ENCODE measurements around the gene RAB20.
"Not testable (repeated sequence)": the region's sequence is repeated elsewhere in the genome, so short reads cannot be mapped to it uniquely, and the experiment has no call there.

Gene RAB20

GRCh38 chr13:110500341-110500740 is 61.2 kb downstream of the RAB20 start:
- no peak for TF ChIP-seq CTCF (IDR thresholded peaks at IDR 0.05)
- Histone ChIP-seq H3K9me3 (no peaks in the 10 kb centered on the region), H3K27me3 (no peaks in the 10 kb centered on the region), H3K4me3 (ENCODE audit: low read depth in 1 of 2, low read length in 1 of 2) (no peak overlapping the region), H3K4me1 (ENCODE audit: control insufficient read depth in 1 of 2, insufficient read depth in 1 of 2, low read depth in 1 of 2, low read length in 1 of 2) (no peaks in the 10 kb centered on the region), H3K27ac (no peak overlapping the region), H3K36me3 (no peaks in the 10 kb centered on the region)

DNA sequence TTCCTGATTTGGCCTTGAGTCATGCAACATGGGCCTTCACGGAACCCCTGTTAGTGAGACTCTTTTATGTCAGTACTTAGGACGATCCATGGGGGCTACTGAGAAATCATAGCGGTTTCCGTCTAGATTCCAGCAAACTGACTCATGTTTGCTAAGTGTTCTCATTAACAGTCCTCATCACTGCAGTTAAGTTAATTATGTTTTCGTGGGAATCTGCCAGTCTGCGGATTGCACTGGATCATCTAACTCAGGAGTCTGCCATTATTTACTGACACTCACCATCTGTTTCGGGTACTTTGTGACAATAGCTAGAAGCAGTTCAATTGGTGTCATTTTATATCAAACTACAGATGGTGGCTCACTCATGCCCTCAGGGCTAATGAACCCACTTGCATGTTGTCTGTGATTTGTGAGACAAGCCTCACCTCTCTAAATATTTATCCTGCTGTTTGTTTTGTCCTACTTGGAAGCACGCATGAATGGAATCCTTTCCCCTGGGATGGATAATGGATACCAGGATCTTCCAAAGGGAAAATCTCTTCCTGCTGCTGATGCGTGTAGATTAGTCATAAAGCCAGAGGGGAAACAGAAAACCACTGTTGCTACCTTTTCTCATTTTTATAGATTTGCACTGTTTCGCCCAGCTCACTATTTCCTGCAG is 61.8 kb downstream of the RAB20 start:
- no peaks in the 10 kb centered on the region for H3K9me3 ChIP-seq
- TF ChIP-seq CTCF (IDR thresholded peaks at IDR 0.05), result no peak
- H3K4me3 ChIP-seq (ENCODE audit: low read depth in 1 of 2, low read length in 1 of 2), result no peak overlapping the region
- H3K36me3 ChIP-seq, result no peaks in the 10 kb centered on the region
- H3K27ac ChIP-seq, result no peak overlapping the region
- H3K27me3 ChIP-seq, result no peaks in the 10 kb centered on the region
- no peaks in the 10 kb centered on the region for H3K4me1 ChIP-seq (ENCODE audit: control insufficient read depth in 1 of 2, insufficient read depth in 1 of 2, low read depth in 1 of 2, low read length in 1 of 2)

- no peak for TF ChIP-seq CTCF (IDR thresholded peaks at IDR 0.05)
- no peaks in the 10 kb centered on the region for H3K27me3 ChIP-seq
- H3K9me3 ChIP-seq, result no peaks in the 10 kb centered on the region
- no peaks in the 10 kb centered on the region for H3K36me3 ChIP-seq
- no peaks in the 10 kb centered on the region for H3K4me1 ChIP-seq (ENCODE audit: control insufficient read depth in 1 of 2, insufficient read depth in 1 of 2, low read depth in 1 of 2, low read length in 1 of 2)
- H3K4me3 ChIP-seq (ENCODE audit: low read depth in 1 of 2, low read length in 1 of 2), result no peak overlapping the region
- H3K27ac ChIP-seq, result no peak overlapping the region
Observed at GRCh38 chr13:110498765-110499164, 62.8 kb downstream of the RAB20 start.

DNA sequence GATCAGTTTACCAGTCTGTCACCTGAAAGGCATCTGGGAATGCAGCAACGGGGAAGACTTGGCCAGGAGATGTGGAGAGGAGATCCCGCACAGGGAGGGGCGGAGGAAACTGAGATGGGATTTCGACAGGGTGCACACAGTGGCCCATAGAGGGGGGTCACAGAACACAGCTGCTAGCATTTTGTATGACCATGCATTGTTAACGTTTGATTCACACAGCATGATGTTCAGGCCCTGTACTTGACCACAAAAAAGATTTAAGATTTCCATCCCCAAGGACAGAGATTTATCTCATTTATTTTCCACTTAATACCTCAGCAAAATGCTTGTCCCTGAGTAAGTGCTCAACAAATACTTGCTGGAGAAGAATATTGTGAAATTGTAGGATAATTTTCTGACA is 63.2 kb downstream of the RAB20 start:
- H3K4me3 ChIP-seq (ENCODE audit: low read depth in 1 of 2, low read length in 1 of 2), result no peak overlapping the region
- no peaks in the 10 kb centered on the region for H3K27me3 ChIP-seq
- H3K36me3 ChIP-seq, result no peaks in the 10 kb centered on the region
- TF ChIP-seq CTCF (IDR thresholded peaks at IDR 0.05), result no peak
- no peak overlapping the region for H3K27ac ChIP-seq
- H3K4me1 ChIP-seq (ENCODE audit: control insufficient read depth in 1 of 2, insufficient read depth in 1 of 2, low read depth in 1 of 2, low read length in 1 of 2), result no peaks in the 10 kb centered on the region
- no peaks in the 10 kb centered on the region for H3K9me3 ChIP-seq

GRCh38 chr13:110497896-110498295 is 63.6 kb downstream of the RAB20 start:
- not testable (repeated sequence) for H3K9me3 ChIP-seq; H3K36me3 ChIP-seq; H3K4me3 ChIP-seq (ENCODE audit: low read depth in 1 of 2, low read length in 1 of 2); H3K27me3 ChIP-seq; H3K27ac ChIP-seq; H3K4me1 ChIP-seq (ENCODE audit: control insufficient read depth in 1 of 2, insufficient read depth in 1 of 2, low read depth in 1 of 2, low read length in 1 of 2)

- Histone ChIP-seq H3K36me3 (no peaks in the 10 kb centered on the region), H3K27me3 (no peaks in the 10 kb centered on the region), H3K4me1 (ENCODE audit: control insufficient read depth in 1 of 2, insufficient read depth in 1 of 2, low read depth in 1 of 2, low read length in 1 of 2) (no peaks in the 10 kb centered on the region), H3K27ac (no peak overlapping the region), H3K4me3 (ENCODE audit: low read depth in 1 of 2, low read length in 1 of 2) (no peak overlapping the region), H3K9me3 (no peaks in the 10 kb centered on the region)
- no peak for TF ChIP-seq CTCF (IDR thresholded peaks at IDR 0.05)
Observed at GRCh38 chr13:110497003-110497402, 64.5 kb downstream of the RAB20 start.

Measured in neutrophil (primary cell).